HG03039 (cell line): ENCODE results near the gene FXYD3.

Experiments
- ATAC-seq: cut with Tn5 transposase; IDR thresholded peaks from one replicate; pipeline ENCODE4 v1.9.1; 2021; ENCODE audit warnings: mild to moderate bottlenecking, moderate library complexity; ENCODE audit not compliant: unreplicated experiment

Gene FXYD3

DNA sequence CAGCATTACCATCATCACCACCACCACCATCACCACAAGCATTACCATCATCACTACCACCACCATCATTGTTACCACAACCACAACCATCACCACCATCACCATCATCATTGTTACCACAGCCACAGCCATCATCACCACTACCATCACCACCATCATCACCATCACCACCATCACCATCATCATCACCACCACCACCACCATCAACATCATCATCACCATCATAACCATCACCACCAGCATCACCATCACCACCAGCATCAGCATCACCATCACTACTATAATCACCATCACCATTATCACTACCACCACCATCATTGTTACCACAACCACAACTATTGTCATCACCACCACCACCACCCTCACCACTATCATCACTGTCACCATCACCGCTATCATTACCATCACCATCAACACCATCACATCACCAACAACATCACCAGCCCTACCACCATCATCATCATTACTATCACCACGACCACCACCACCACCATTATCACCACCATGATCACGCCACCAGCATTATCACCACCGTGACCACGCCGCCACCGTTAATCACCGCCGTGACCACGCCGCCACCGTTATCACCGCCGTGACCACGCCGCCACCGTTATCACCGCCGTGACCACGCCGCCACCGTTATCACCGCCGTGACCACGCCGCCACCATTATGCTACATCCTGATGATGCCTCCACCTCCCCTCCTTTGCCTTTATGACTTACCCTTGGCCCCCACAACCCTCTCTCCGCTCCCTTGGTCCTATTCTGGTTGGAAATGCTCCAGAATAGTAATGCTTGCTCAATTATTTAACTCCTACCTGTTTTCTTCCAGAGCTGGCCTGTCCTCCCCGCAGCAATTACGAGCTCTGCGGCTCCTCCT lies 10.0 kb upstream of the FXYD3 start:
- ATAC-seq = no peak

- ATAC-seq = no peak
Measured at GRCh38 chr19:35106291-35106583, 9.4 kb upstream of the FXYD3 start.

DNA sequence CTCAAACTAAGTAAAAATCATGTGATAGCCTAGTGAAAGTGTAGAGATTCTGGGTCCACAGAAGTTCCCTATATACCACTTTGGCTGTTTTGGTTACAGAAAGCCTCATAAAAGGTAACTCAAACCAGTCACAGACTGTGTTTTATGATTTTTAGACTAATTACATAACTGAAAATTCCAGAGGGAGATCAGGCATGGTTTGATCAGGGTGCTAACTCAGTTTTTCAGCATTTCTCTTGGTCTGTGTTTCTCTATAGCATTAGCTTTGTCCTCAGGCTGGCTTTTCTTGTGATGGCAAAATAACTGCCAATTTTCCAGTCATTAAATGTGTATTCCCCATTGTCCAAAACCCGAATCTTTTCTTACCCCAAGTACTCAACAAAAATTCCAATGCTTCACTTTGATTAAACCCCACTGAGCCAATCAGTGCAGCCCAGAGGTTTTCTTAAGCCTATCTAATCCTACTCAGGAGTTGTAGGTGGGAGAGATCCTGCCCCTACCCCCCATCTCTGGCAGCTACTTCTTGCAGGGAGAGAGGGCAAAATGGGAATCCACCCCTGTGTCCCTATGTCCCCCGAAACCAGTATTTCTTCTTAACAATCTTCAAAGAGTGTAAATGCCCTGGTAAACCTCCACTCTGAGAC lies 8.6 kb upstream of the FXYD3 start:
- ATAC-seq = no peak

DNA sequence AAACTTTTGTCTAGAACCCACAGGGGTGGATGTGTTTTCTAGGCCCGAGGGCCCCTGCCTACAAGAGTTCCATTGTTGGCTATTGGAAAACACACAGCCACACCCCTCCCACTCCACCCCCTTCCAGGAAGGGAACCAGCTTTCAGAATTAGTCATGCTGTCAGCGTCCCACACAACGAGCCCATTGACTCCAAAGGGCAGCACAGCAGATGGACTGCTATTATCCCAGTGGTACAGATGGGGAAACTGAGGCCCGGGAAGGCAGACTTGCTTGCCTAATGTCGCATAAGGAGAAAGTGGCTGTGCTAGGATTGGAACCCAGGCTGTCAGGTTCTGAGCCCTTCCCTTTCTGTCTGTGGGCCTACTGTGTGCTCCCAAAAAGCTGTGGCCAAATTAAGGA lies 8.1 kb upstream of the FXYD3 start:
- no peak for ATAC-seq

DNA sequence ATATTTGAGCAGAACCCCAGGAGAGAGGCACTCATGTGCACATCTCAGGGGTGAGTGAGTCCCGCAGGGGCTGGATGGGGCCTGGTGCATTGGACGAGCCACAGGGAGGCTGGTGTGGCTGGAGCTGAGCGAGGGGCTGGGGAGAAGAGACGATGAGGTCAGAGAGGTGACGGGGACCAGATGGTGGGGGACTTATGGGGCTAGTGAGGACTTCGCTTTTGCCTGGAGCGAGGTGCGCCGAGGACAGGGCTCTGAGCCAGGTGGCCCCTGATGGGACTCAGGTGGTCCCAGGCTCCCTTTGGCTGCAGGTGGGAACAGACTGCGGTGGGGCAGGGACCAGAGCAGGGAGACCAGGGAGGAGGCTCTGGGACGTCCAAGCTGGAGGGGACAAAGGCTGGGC lies 6.9 kb upstream of the FXYD3 start:
- no peak for ATAC-seq

DNA sequence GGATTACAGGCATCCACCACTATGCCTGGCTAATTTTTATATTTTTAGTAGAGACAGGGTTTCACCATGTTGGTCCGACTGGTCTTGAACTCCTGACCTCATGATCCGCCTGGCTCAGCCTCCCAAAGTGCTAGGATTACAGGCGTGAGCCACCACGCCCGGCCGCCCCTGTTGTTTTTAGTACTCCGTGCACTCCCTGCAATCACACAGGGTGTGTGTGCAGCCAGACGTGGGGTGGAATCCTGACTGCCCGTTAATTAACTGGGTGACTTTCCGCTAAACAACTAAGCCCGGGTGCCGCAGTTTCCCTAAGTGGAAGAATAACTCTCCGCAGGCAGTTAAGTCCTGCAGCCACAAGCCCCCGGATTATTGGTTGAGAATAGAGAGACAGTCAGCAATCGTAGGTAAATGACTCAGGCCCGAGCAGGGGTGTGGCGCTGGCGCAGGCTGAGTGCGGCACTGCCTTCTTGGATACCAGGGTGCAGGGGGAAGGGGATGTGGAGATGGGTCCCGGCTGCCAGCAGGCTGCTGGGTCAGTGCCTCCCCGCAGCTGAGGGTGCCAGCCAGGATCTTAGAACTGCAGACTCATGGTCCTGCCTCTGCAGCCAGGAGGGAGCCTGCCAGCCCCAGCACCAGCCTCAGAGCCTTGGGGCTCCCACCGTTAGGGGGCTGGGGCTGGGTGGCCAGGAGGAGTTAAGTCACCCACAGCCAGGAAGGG lies 6.1 kb upstream of the FXYD3 start:
- ATAC-seq = no peak

DNA sequence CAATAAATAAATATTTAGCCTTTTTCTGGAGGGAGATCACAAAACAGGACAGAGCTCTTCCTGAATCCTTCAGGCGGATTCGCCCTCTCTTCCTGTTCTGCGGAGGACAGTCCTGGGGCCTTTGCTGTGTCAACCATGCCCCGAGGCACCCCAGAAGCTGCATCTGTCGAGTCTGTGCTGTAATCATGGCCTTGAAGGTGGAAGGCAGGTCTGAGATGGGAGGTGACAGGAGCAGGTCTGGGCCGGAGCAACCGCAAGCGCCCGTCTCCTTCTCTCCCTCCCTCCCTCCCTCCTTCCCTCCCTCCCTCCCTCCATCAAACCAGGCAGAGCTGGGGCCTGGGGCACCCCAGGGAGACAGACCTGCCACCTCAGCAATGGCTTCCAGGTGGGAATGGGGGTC lies 4.6 kb upstream of the FXYD3 start:
- no peak for ATAC-seq

DNA sequence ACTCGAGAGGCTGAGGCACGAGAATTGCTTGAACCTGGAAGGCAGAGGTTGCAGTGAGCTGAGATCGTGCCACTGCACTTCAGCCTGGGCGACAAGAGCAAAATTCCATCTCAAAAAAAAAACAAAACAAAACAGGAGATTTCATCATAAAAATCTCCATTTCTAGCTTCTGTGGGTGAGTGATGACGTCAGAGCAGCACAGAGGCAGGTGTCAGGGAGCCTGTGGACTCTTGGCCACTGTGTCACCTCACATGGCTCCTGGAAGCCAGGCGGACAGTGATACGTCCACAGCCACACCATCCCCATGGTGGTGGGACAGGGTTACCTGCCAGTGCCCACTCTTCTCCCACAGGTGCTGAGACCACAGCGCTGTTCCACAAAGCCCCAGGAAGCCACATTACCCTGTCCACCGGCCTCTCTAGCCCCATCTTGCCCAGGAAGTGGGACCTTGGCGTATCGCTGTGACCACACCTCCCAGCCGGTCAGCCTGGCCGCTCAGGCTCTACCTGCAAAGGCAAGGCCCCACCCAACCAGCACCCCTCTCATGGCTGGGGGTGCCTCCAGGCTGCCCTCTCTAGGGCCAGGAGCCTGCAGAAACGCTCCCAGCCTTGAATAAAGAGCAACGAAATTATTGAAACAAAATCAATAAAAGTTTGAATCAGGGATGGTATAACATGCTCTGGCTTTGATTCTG lies 2.5 kb upstream of the FXYD3 start:
- ATAC-seq = no peak

DNA sequence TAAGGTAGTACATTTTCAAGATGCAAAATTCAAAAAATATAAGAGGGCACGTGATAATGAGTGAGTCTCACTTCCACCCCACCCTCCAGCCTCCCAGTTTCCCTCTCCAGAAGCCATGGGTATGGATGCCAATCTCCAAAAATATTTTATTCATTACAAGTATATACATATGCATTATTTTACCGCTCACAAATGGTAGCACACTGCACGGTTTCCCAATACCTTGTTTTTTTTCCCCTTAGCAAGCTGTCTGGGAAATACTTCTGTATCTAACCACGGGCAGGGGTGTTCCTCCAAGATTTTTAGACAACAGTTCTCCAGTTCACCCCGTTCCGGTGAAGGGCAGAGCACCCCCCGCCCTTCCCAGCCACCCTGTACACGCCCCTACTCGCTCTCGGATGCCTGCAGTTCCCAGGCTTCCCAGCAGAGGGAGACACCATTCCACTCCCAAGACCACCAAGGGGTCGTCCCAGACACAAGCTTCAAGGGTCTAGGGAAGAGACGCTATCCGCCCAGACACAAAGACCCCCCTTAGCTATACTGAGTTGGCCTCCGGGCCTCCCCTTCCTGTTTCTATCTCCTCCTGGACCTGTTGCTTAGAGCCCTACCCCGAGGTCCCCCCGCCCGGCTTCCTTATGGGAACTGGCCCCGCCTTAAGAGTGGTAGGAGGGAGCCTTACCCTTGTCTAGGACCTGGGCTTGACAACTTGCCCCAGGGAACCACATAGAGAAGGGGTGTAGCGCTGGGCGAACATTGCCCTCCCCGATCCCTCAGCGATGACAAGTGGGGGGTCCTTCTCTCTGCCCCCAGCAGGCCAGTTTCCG lies 1.1 kb upstream of the FXYD3 start:
- ATAC-seq = no peak

DNA sequence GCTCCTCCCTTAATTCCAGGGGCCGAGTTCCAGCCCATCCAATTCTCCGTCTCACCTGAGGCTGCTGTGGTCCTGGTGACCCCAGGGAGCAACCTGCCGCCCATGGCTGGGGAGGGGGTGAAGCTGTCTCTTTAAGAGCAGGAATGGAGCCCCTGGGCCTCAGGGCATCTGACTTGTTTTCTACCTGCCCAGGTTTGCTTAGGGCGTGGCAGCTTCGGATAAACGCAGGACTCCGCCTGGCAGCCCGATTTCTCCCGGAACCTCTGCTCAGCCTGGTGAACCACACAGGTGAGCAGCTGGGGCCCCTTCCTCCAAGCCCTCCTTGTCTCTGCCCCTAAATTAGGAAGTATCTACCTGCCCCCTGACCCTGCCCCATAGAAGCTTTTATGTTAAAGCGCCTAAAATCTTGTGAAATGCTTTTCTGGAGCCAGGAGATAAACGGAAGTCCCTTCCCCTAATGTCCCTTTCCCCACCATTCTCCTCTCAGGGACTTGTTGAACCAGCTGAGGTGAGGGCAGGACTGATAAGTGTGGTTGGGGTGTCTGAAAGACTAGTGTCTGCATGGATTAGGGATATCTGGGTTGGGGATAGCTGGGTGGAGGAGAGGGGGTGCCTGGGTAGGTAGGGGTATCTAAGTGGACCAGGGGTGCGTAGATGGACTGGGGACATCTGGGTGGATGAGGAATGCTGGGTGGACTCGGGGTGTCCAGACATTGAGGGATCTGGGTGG lies 614 bp downstream of the FXYD3 start:
- ATAC-seq = no peak

DNA sequence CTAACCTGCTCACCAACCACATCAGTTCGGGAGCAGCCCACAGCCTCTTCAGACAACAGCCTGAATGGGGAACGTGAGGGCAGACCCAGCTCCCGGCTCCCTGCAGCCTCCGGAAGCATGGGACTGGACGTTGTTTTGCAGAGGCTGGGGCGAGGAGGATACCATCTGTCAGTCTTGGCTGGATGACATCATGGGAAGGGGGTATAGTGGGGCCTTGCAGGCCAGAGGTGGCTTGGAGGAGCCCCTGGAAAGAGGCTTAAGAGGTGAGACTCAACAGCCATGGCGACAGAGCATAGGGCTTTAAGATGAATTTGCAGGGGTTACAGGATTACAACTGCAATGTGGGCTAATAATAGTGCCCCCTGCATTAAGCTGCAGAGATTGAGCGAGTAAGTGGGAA lies 1.5 kb downstream of the FXYD3 start:
- no peak for ATAC-seq

DNA sequence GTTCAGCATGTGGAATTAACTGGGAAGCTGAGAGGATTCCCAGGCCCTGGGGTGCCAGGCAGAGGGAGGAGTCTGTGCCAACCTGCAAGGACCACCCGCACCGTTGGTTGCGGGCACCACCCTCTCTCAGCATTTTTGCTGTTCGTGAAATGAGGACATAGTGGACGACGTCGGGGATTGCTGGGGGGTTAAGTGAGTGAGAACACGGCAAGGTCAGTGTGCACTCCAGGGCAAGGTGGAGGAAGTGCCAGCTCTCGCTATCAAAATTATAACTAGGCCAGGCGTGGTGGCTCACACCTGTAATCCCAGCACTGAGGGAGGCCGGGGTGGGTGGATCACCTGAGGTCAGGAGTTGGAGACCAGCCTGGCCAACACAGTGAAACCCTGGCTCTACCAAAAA lies 2.2 kb downstream of the FXYD3 start:
- no peak for ATAC-seq

- no peak for ATAC-seq
Measured at GRCh38 chr19:35118268-35119020, 2.8 kb downstream of the FXYD3 start.

DNA sequence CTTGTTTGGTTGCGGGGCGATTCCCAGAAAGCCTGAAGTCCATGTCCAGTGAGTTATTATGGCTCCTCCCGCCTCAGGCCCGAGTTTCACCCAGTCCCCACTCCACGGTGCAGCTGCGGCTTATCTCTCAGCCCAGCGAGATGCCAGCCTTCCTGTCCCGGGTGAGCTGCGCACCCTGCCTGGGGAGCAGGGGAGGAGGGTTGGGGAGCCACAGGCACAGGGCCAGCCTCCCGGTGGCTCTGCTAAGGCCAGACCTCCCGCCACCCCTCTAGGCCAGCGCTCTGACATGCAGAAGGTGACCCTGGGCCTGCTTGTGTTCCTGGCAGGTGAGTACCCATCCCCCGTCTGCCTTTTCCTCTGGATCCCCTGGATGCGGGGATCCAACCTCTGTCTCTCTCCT lies 3.5 kb downstream of the FXYD3 start:
- no peak for ATAC-seq

DNA sequence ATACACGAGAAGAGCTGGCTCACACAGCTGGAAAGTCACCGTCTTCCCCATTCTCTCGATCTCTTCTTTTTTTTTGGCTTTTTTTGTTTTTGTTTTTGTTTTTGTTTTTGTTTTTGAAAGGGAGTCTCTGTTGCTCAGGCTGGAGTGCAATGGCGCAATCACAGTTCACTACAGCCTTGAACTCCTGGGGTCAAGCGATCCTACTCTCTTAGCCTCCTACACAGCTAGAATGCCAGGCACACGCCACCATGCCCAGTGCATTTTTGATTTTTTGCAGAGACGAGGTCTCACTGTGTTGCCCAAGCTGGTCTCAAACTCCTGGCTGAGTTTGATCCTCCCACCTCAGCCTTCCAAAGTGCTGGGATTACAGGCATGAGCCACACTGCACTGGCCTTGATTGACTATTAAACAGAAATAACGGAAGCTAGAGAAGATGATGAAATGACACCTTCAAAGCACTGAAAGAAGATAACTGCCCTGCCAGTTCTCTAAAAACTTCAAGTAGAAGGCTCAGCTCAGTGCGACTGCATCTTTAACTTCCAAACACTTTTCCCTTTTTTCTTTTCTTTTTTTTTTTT lies 4.0 kb downstream of the FXYD3 start:
- ATAC-seq = no peak

DNA sequence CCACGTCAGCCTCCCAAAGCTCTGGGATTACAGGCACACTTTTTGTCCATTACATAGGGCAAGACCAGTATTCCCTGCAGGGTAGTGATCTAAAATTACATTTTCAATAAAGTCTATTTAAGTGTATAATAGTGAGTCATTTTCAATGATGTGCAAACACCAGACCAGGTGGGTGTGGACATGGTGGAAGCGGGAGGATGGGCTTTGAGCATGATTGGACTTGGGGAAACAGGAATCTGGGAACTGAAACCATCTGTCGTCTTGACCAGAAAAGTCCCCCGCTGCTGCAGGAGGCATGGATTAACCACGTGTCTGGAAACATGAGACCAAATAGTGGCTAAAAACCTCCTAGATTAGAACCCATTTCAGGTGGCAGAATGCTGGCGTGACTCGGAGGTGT lies 4.9 kb downstream of the FXYD3 start:
- ATAC-seq = no peak

DNA sequence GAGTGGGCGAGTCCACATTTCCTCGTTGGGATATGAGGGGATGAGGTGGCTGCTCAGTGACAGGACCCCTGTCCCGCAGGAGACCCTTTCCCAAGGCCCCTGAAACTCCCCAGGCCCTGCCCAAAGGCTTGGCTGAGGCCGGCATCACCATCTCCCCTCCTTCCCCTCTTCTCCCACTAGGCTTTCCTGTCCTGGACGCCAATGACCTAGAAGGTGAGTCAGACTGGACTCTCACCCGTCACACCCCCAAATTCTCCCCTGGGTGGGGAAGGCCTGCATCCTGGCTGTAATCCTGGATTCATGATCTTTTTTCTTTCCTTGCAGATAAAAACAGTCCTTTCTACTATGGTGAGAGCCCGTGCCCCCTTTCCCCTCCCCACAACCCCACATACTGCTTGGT lies 5.3 kb downstream of the FXYD3 start:
- ATAC-seq = no peak

- no peak for ATAC-seq
Measured at GRCh38 chr19:35122687-35123551, 7.3 kb downstream of the FXYD3 start.
